CD14-positive monocyte (primary cell): ENCODE data around the gene MBD5. TPM values are rescaled to one million over a fixed set of nuclear protein-coding genes. Genes with fewer than 3 reads are reported as not detected.

ENCODE experiments used
- DNase-seq, 3 donors: peaks; one replicate each; pipeline ENCODE4 v3.0.0-alpha.2; 2011 to 2022
- H2AFZ ChIP-seq: 2 replicates; pipeline ENCODE4 v1.6.0; 2012; ENCODE audit warnings: mild to moderate bottlenecking, low read depth, low read length, inconsistent platforms; ENCODE audit not compliant: insufficient read depth, poor library complexity, severe bottlenecking
- H3K27ac ChIP-seq, 2 donors: 1 replicate in 1 of 2; 2 replicates in 1 of 2; pipeline ENCODE4 v1.5.1; 2012 to 2013; ENCODE audit warnings: low read length in 2 of 2, control low read depth in 1 of 2, inconsistent platforms in 1 of 2, low read depth in 1 of 2, mild to moderate bottlenecking in 1 of 2
- H3K27me3 ChIP-seq, 2 donors: one replicate each; pipeline versions ENCODE4 v1.6.0 to v1.6.1; 2011 to 2013; ENCODE audit warnings: low read length in 2 of 2; ENCODE audit not compliant: control insufficient read depth in 2 of 2, insufficient read depth in 2 of 2
- H3K36me3 ChIP-seq, 2 donors: replicated peaks in 1 of 2; 1 replicate in 1 of 2; 2 replicates in 1 of 2; pipeline versions ENCODE4 v1.5.1 to v1.6.1; 2012 to 2013; ENCODE audit warnings: low read length in 2 of 2, control low read depth in 1 of 2, inconsistent platforms in 1 of 2, mild to moderate bottlenecking in 1 of 2; ENCODE audit not compliant: insufficient read depth in 2 of 2, control insufficient read depth in 1 of 2
- H3K4me1 ChIP-seq, 2 donors: 1 replicate in 1 of 2; 2 replicates in 1 of 2; pipeline versions ENCODE4 v1.5.1 to v1.6.1; 2012 to 2013; ENCODE audit warnings: low read length in 2 of 2, control low read depth in 1 of 2, inconsistent platforms in 1 of 2, mild to moderate bottlenecking in 1 of 2, moderate library complexity in 1 of 2; ENCODE audit not compliant: insufficient read depth in 2 of 2, control insufficient read depth in 1 of 2
- H3K4me2 ChIP-seq: replicated peaks from 2 replicates; pipeline ENCODE3; 2012; ENCODE audit warnings: low read length, moderate library complexity, mild to moderate bottlenecking; ENCODE audit not compliant: poor library complexity, severe bottlenecking; ENCODE audit errors: extremely low read depth
- H3K4me3 ChIP-seq, 3 experiments: fragments of 200-600 bp in 1 of 3; sonication (generic) in 1 of 3; replicated peaks in 1 of 3; 1 replicate in 2 of 3; 2 replicates in 1 of 3; pipeline ENCODE4 v1.5.1; 2011 to 2013; ENCODE audit warnings: low read length in 3 of 3, mild to moderate bottlenecking in 3 of 3, control low read depth in 2 of 3, low read depth in 2 of 3, inconsistent platforms in 1 of 3, moderate library complexity in 1 of 3
- H3K79me2 ChIP-seq: 2 replicates; pipeline ENCODE4 v1.6.0; 2012; ENCODE audit warnings: mild to moderate bottlenecking, control low read depth, inconsistent platforms, low read length, moderate library complexity; ENCODE audit not compliant: insufficient read depth
- H3K9ac ChIP-seq: 2 replicates; pipeline ENCODE4 v1.6.0; 2017; ENCODE audit warnings: low read length, mild to moderate bottlenecking; ENCODE audit not compliant: insufficient read depth, poor library complexity, severe bottlenecking
- H3K9me3 ChIP-seq, 2 donors: replicated peaks in 1 of 2; 1 replicate in 1 of 2; 2 replicates in 1 of 2; pipeline versions ENCODE4 v1.5.1 to v1.6.1; 2012 to 2013; ENCODE audit warnings: low read length in 2 of 2, control low read depth in 1 of 2; ENCODE audit not compliant: control insufficient read depth in 1 of 2, insufficient read depth in 1 of 2
- H4K20me1 ChIP-seq: 2 replicates; pipeline ENCODE4 v1.6.0; 2012; ENCODE audit warnings: mild to moderate bottlenecking, low read length, control low read depth, moderate library complexity; ENCODE audit not compliant: insufficient read depth
- H3K27ac Mint-ChIP-seq, 7 donors: one replicate each; pipeline ENCODE4 v1.8.0; 2020; ENCODE audit warnings: mild to moderate bottlenecking in 7 of 7, mixed read lengths in 7 of 7, moderate library complexity in 6 of 7, inconsistent platforms in 2 of 7
- H3K27me3 Mint-ChIP-seq, 3 donors: one replicate each; pipeline ENCODE4 v1.8.0; 2021 to 2022; ENCODE audit warnings: low read depth in 3 of 3, mild to moderate bottlenecking in 3 of 3, mixed read lengths in 3 of 3, moderate library complexity in 3 of 3, inconsistent platforms in 1 of 3
- H3K36me3 Mint-ChIP-seq, 2 donors: one replicate each; pipeline ENCODE4 v1.8.0; 2020; ENCODE audit warnings: mixed read lengths in 2 of 2, inconsistent platforms in 1 of 2, mild to moderate bottlenecking in 1 of 2
- H3K4me1 Mint-ChIP-seq: one replicate; pipeline ENCODE4 v1.8.0; 2020; ENCODE audit warnings: mild to moderate bottlenecking, mixed read lengths
- H3K4me3 Mint-ChIP-seq, 2 donors: one replicate each; pipeline ENCODE4 v1.8.0; 2020; ENCODE audit warnings: mild to moderate bottlenecking in 2 of 2, mixed read lengths in 2 of 2, moderate library complexity in 1 of 2
- H3K9me3 Mint-ChIP-seq, 7 donors: one replicate each; pipeline ENCODE4 v1.8.0; 2020 to 2022; ENCODE audit warnings: mixed read lengths in 7 of 7, mild to moderate bottlenecking in 6 of 7, moderate library complexity in 6 of 7, inconsistent platforms in 2 of 7
- WGBS: methylation state at CpG from one replicate; pipeline ENCODE4 v1.1.5; 2013; ENCODE audit warnings: missing lambda C conversion rate; ENCODE audit not compliant: insufficient coverage; 5-methylcytosine and 5-hydroxymethylcytosine counted together
- intact Hi-C, 2 donors: fragments of 100-400 bp; cut with micrococcal nuclease; formaldehyde crosslinking; loops; one replicate each; pipeline versions ENCODE4 v1.15.0 to v1.15.1; 2023
- polyA plus RNA-seq, 3 donors: library from polyadenylated mRNA; depleted of rRNA in 1 of 3; unstranded in 2 of 3; stranded (reverse) in 1 of 3; fragments of 300-500 nt in 2 of 3; fragments of >200 nt in 1 of 3; fragmentation: Illumina TruSeq in 2 of 3; gene quantifications; 1 replicate in 2 of 3; 2 replicates in 1 of 3; pipeline ENCODE4 v1.2.3, GENCODE V29; 2012 to 2021
- TF ChIP-seq, protein P1 (sequence below): fragments of 200-600 bp; IDR thresholded peaks from one replicate; pipeline ENCODE4 v1.8.0; 2022; ENCODE audit warnings: antibody characterized with exemption, mild to moderate bottlenecking

Gene MBD5
- polyA plus RNA-seq, 3 donors: 2.3 to 5.7 (median 3.5) TPM

GRCh38 chr2:148165975-148166374, 145.1 kb downstream of the MBD5 start:
- no peak overlapping the region for H2AFZ ChIP-seq
- Mint-ChIP-seq H3K27ac (peak overlapping the region in 1 of 7 donors; percentile 11), H3K27me3 (peaks cover 0 to 1% (median 0%) of the 10 kb centered on the region in 3 donors), H3K4me1 (no peaks in the 10 kb centered on the region), H3K4me3 (no peak overlapping the region), H3K36me3 (peaks cover 3 to 4% of the 10 kb centered on the region in 2 donors), H3K9me3 (peaks cover 0 to 13% (median 8%) of the 10 kb centered on the region in 7 donors)
- intact Hi-C loops: no loop called here
- no peak overlapping the region for H3K4me3 ChIP-seq
- no peaks in the 10 kb centered on the region for H3K79me2 ChIP-seq
- no peak overlapping the region for H3K9ac ChIP-seq
- H3K9me3 ChIP-seq: peaks cover 4 to 5% of the 10 kb centered on the region in 2 donors
- no peaks in the 10 kb centered on the region for H4K20me1 ChIP-seq
- DNase-seq: no peak
- TF ChIP-seq, protein P1, sequence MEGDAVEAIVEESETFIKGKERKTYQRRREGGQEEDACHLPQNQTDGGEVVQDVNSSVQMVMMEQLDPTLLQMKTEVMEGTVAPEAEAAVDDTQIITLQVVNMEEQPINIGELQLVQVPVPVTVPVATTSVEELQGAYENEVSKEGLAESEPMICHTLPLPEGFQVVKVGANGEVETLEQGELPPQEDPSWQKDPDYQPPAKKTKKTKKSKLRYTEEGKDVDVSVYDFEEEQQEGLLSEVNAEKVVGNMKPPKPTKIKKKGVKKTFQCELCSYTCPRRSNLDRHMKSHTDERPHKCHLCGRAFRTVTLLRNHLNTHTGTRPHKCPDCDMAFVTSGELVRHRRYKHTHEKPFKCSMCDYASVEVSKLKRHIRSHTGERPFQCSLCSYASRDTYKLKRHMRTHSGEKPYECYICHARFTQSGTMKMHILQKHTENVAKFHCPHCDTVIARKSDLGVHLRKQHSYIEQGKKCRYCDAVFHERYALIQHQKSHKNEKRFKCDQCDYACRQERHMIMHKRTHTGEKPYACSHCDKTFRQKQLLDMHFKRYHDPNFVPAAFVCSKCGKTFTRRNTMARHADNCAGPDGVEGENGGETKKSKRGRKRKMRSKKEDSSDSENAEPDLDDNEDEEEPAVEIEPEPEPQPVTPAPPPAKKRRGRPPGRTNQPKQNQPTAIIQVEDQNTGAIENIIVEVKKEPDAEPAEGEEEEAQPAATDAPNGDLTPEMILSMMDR: no peak
- no peaks in the 10 kb centered on the region for H3K27me3 ChIP-seq
- H3K36me3 ChIP-seq: no peaks in the 10 kb centered on the region
- no peak overlapping the region for H3K4me2 ChIP-seq
- no CpG with 5 or more reads among the region's 1 CpG for WGBS
- no peaks in the 10 kb centered on the region for H3K4me1 ChIP-seq
- no peak overlapping the region for H3K27ac ChIP-seq

DNA sequence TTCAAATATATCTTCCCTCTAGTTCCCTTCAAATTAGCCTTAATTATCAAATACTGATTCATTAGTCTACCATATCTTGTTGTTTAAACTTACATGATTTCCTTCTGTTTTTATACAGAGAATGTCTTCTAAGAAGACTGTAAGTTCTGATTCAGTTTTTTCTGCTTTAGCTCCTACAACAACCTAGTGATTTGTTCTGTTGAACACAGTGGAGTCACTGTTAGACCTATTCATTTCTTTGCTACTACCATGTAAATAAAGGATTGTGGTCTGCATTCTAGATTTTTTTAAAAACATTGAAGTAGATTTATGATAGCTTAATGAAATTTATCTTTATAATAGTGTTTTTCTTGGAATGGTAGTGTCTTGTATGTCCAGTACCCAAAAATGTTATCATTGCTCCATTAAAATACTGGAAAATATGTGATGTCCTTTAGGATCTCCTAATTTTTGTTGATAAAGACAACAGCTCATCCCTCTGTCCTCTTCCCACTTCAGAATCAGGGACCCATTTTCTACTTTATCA, 146.4 kb downstream of the MBD5 start:
- Histone ChIP-seq H3K27ac (no peak overlapping the region), H2AFZ (no peak overlapping the region), H3K79me2 (no peaks in the 10 kb centered on the region), H3K36me3 (no peaks in the 10 kb centered on the region), H3K27me3 (no peaks in the 10 kb centered on the region), H4K20me1 (no peaks in the 10 kb centered on the region), H3K4me2 (no peak overlapping the region), H3K9me3 (peaks cover 11% of the 10 kb centered on the region in 2 donors), H3K4me3 (no peak overlapping the region), H3K4me1 (no peaks in the 10 kb centered on the region), H3K9ac (no peak overlapping the region)
- no peak overlapping the region for H3K4me3 Mint-ChIP-seq
- peaks cover 0 to 1% (median 0%) of the 10 kb centered on the region in 3 donors for H3K27me3 Mint-ChIP-seq
- TF ChIP-seq, protein P1: no peak
- intact Hi-C loops: no loop called here
- DNase-seq: no peak
- peaks cover 3 to 4% of the 10 kb centered on the region in 2 donors for H3K36me3 Mint-ChIP-seq
- H3K4me1 Mint-ChIP-seq: no peaks in the 10 kb centered on the region
- H3K27ac Mint-ChIP-seq: no peak overlapping the region
- peaks cover 0 to 18% (median 13%) of the 10 kb centered on the region in 7 donors for H3K9me3 Mint-ChIP-seq
